HG03060 (cell line): ENCODE measurements around the gene PPP1R15A.
"Not testable (repeated sequence)": the region's sequence is repeated elsewhere in the genome, so short reads cannot be mapped to it uniquely, and the experiment has no call there.

Experiments
- ATAC-seq: cut with Tn5 transposase; IDR thresholded peaks from one replicate; pipeline ENCODE4 v1.9.1; 2021; ENCODE audit warnings: low read depth, moderate number of reproducible peaks; ENCODE audit not compliant: unreplicated experiment

The PPP1R15A gene

DNA sequence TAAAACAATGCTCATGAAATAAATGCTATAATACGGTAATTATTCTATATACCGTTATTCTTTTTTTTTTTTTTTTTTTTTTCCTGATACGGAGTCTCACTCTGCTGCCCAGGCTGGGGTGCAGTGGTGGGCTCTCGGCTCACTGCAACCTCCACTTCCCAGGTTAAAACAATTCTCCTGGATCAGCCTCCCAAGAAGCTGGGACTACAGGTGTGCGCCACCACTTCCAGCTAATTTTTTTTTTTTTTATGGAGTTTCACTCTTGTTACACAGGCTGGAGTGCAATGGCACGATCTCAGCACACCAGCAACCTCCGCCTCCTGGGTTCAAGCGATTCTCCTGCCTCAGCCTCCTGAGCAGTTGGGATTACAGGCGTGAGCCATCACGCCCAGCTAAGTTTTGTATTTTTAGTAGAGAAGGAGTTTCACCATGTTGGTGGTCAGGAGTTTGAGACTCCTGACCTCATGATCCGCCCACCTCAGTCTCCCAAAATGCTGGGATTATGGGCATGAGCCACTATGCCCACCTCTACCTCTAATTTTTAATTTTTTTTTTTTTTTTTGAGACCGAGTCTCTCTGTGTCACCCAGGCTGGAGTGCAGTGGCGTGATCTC, 6.9 kb downstream of the PPP1R15A start:
- ATAC-seq, result no peak

GRCh38 chr19:48879696-48880095, 7.5 kb downstream of the PPP1R15A start:
- not testable (repeated sequence) for ATAC-seq

GRCh38 chr19:48881741-48882657, 9.8 kb downstream of the PPP1R15A start:
- ATAC-seq, result no peak

DNA sequence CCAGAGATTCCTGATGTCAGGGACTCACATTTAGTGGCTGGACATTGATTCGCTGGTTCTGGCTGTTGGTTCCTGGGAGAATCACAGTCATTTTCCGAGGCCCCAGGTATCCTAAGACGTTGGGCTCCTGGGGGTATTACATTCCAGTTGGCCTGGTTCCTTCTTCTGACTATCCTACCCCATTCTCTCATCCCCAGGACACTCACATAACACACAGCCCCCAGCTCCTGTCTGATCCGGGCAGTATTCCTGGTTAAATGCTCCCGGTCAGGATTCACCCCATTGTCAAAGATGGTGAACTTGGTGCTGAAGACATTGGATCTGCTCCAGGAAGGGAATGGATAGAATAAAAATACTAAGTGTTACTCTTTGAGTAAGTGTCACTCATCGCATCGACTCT, 11.5 kb downstream of the PPP1R15A start:
- ATAC-seq, result no peak

DNA sequence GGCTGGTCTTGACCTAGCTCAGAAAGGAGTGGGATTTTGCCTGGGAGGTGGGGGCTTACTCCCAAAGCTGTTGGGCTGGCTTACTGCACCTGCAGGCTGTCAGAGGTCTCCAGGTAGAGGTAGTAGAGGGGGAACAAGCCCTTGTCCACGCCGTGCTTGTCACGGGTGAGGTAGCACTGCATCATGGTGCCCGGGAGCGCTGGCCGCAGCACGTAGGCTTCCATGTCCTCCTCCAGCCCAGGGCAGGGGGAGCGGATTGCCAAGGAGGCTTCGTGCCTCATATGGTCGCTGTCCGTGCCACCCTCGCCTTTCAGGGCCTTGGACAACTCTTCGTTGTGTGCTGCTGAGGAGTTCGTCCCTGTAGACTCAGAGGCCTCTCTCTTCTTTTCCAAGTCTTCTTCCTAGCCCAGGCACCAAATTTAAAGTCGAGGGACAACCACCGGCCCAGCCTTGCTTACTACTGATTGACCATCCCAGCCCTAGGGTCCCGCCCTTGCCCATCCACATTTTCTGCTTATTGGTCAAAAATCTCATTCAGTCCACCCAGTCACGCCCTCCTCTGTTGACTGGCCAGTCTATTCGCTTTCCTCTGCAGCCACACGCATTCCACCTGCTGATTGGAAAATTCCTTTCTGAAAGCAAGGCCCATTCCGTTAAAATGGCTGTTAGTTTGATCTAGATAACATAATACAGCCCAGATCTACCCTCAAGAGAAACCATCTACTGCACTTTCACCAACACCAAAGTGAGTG, 15.8 kb downstream of the PPP1R15A start:
- no peak for ATAC-seq

DNA sequence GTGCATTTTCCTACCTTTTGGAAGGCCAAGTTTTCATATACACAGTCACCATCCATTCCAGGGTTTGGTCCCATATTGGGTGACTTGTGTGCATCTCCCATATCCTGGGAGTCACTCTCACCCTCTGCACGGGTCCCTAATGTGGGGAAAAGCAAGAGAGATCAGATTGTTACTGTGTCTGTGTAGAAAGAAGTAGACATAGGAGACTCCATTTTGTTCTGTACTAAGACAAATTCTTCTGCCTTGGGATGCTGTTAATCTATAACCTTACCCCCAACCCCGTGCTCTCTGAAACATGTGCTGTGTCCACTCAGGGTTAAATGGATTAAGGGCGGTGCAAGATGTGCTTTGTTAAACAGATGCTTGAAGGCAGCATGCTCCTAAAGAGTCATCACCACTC, 17.3 kb downstream of the PPP1R15A start:
- not testable (repeated sequence) for ATAC-seq

- ATAC-seq, result no peak
Observed at GRCh38 chr19:48890551-48890950, 18.3 kb downstream of the PPP1R15A start.

GRCh38 chr19:48895226-48895625, 23.0 kb downstream of the PPP1R15A start:
- ATAC-seq, result no peak

DNA sequence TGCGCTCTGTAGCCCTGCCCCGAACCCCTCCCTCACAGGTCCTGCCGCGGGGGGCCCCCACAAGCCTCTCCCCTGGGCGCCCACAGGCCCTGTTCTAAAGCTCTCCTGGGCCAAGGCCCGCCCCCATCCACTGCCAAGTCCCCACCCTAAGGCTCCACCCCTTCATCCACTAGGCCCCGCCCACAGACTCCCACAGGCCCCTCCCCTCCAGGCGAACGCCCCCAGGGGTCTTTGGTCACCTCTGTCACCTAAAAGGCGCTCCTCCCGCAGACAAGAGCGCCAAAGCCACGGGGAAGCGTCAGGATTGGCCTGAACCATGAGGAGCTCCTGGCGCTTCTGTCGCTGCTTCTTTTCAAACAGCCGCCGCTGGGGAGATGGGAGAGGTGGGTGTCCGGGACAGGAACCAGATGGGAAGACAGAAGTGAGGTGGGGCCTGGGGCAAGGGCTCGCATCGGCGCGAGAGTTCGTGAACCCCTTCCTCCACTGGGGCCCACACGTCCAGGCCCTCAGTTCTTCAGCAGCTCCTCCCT, 24.0 kb downstream of the PPP1R15A start:
- no peak for ATAC-seq

DNA sequence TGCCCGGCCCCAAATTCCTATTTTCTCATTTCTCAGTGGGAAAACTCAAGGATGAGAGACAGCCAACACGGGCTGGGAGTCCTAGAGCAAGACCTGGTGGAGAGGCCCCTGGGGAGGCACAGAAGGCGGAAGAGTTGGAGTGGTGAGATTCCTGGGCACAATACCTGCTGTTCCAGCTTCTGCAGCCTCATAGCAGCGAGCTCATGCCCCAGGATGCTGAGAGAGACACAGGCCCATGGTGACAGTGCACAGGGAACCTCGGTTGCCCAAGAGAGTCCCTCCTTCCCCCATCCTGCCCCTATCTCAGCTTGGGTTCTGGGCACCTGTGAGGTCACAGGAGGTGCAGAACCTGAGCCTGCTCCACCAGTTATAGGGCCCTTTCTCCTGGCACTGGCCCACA, 25.0 kb downstream of the PPP1R15A start:
- no peak for ATAC-seq

DNA sequence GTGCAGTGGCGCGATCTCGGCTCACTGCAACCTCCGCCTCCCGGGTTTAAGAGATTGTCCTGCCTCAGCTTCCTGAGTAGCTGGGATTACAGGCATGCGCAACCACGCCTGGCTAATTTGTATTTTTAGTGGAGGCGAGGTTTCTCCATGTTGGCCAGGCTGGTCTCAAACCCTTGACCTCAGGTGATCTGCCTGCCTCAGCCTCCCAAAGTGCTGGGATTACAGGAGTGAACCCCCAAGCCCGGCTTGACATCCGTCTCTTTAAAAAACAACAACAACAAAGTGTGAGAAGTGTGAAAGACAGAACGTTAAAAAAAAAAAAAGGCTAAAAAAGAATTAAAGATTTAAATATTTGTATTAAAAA, 27.1 kb downstream of the PPP1R15A start:
- not testable (repeated sequence) for ATAC-seq

DNA sequence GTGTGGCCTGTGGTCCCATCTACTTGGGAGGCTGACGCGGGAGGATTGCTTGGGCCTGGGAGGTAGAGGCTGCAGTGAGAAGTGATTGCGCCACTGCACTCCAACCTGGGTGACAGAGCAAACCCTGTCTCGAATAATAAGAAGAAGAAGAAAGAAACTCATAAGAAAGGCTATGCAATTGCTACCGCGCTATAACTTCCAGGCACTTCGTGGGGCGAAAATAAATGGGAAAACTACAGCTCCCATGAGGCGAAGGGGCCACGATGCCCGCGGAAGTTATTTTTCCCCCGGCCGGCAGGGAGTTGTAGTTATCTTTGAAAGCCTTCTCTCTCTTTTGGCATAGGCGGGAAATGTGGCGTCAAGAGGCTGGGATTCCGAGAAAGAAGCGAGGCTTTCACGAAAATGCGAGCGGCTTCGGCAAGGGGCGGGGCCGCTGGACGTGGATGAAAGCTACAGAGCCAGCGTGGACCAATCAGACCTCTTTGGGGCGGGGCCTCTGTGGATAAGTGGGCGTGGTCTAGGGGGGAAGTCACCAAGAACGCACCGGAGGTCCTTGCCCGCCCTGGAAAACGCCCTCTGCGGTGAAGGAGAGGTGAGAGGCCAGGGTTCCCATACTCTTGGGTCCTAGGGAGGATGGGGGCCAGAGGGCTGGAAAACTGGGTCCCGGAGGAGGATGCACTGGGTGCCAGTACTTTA, 27.7 kb downstream of the PPP1R15A start, which contains the start of gene NUCB1:
NUCB1 (plus strand) TSS at position 532 of the 696 bp plus-strand sequence. CDS start 485 bp downstream, outside the sequence.
- ATAC-seq, result peak; percentile 70

DNA sequence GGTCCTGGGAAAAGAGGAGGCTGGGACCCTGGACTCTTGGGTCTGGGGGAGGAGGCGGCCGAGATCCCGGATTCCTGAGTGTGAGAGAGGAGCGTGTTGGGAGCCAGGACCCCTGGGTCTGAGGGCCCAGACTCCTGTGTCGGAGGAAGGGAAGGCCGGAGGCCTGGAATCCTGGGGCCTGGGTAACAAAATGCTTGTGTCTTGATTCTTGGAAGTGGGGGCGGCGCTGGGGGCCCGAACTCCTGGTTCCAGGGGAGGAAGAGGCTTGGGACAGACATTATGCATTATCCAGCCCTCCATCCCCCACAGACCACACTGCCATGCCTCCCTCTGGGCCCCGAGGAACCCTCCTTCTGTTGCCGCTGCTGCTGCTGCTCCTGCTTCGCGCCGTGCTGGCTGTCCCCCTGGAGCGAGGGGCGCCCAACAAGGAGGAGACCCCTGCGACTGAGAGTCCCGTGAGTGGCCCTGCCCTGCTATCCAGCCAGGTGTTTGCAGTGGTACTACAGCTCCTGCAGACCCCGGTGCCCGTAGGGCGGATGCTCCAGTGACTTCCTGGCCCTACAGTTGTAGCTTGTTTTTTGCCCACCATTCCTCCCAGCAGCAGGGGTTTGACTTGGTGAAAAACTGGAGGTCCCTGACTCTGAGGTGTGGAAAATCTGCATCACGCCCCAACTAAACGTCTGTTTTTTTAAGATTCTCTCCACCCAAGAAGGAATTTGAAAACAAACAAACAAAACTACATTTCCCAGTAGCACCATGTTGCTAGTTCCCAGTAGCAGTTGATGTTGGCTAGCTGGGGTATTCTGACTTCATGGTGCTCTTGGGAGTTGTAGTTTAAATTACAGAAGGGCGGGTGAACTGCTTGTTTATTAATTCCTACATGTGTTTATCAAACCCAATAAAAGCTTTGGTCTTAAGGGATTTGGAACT, 28.5 kb downstream of the PPP1R15A start:
- no peak for ATAC-seq

DNA sequence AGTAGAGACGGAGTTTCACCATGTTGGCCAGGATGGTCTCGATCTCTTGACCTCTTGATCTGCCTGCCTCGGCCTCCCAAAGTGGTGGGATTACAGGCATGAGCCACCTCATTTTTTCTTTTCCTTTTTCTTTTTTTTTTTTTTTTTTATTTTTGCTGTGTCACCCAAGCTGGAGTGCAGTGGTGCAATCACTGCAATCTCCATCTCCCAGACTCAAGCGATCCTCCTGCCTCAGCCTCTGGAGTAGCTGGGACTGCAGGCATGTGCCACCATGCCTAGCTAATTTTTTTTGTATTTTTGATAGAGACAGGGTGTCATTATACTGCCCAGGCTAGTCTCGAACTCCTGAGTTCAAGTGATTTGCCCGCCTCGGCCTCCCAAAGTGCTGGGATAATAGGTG, 30.1 kb downstream of the PPP1R15A start:
- not testable (repeated sequence) for ATAC-seq

- ATAC-seq, result not testable (repeated sequence)
Observed at GRCh38 chr19:48903788-48904187, 31.6 kb downstream of the PPP1R15A start.

- no peak for ATAC-seq
Observed at GRCh38 chr19:48905664-48906063, 33.4 kb downstream of the PPP1R15A start.

DNA sequence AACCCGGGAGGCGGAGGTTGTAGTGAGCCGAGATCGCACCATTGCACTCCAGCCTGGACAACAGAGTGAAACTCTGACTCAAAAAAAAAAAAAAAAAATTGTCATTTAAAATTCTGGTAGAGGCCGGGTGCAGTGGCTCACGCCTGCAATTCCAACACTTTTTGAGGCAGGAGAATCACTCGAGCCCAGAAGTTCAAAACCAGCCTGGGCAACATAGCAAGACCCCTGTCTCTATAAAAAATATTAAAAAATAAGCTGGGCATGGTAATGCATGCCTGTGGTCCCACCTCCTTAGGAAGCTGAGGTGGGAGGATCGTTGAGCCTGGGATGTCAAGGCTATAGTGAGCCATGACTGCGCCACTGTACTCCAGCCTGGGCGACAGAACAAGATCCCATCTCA, 34.1 kb downstream of the PPP1R15A start:
- no peak for ATAC-seq

- ATAC-seq, result no peak
Observed at GRCh38 chr19:48907671-48908070, 35.5 kb downstream of the PPP1R15A start.

GRCh38 chr19:48909424-48910077, 37.3 kb downstream of the PPP1R15A start:
- not testable (repeated sequence) for ATAC-seq
